K562 (cell line): Measurements from ENCODE around the gene SERF2. TPM values are rescaled to one million over a fixed set of nuclear protein-coding genes. Genes with fewer than 3 reads are reported as not detected.

Experiments used
- CBX5 ChIP-seq: IDR thresholded peaks from 2 replicates; pipeline ENCODE4 v1.6.1; 2014; ENCODE audit warnings: low read depth, borderline replicate concordance
- ETS2 ChIP-seq: IDR thresholded peaks from 2 replicates; pipeline ENCODE4 v1.6.1; 2016; ENCODE audit warnings: borderline replicate concordance, missing genetic modification characterization, mild to moderate bottlenecking, moderate library complexity, missing compliant biosample characterization; ENCODE audit not compliant: poor library complexity, severe bottlenecking
- SMARCC2 ChIP-seq: fragments of 450-650 bp; IDR thresholded peaks from 2 replicates; pipeline ENCODE4 v1.6.1; 2017; ENCODE audit warnings: antibody characterized with exemption, moderate library complexity, mild to moderate bottlenecking, low read depth
- TARDBP ChIP-seq: fragments of 450-650 bp; IDR thresholded peaks from 2 replicates; pipeline ENCODE4 v1.6.1; 2016
- TFAM ChIP-seq: fragments of 250-450 bp; sonication (Bioruptor Pico); conservative IDR thresholded peaks from 2 replicates; pipeline ENCODE4 v1.5.0; 2021; ENCODE audit warnings: mild to moderate bottlenecking, moderate library complexity
- ZBTB1 ChIP-seq: sonication (generic); formaldehyde crosslinking; IDR thresholded peaks from 2 replicates; pipeline ENCODE4 v1.8.1; 2023; ENCODE audit warnings: missing genetic modification reagents, low read depth, mild to moderate bottlenecking, borderline replicate concordance
- ZNF75A ChIP-seq: fragments of 450-650 bp; formaldehyde crosslinking; IDR thresholded peaks from 2 replicates; pipeline ENCODE4 v1.4.0; 2020; ENCODE audit warnings: mild to moderate bottlenecking
- polyA plus RNA-seq, 8 experiments: library from polyadenylated mRNA; depleted of rRNA in 4 of 8; stranded (reverse) in 5 of 8; unstranded in 3 of 8; fragments of >200 nt; fragmentation: Nextera tagmentation in 2 of 8; fragmentation: Illumina TruSeq in 1 of 8; extraction: Ambion mirVana in 2 of 8; extraction: Trizol in 1 of 8; gene quantifications; 2 replicates each; pipeline versions ENCODE4 v1.2.1 to v1.2.3, GENCODE V29; 2011 to 2014; ENCODE audit warnings: inconsistent platforms in 1 of 8, missing spikeins in 1 of 8
- total RNA-seq, 7 experiments: library from RNA; depleted of rRNA in 6 of 7; stranded (reverse); fragments of >200 nt in 6 of 7; fragmentation: Illumina TruSeq in 2 of 7; extraction: Trizol in 2 of 7; gene quantifications; 2 replicates each; pipeline versions ENCODE4 v1.2.1 to v1.2.3, GENCODE V29; 2011 to 2021; ENCODE audit warnings: low replicate concordance in 1 of 7
- TF ChIP-seq, protein P1 (sequence below): fragments of 450-650 bp; IDR thresholded peaks from 2 replicates; pipeline ENCODE4 v1.6.1; 2016; ENCODE audit warnings: mild to moderate bottlenecking
- TF ChIP-seq, protein P2 (sequence below), 2 experiments: fragments of 450-650 bp; formaldehyde crosslinking in 1 of 2; IDR thresholded peaks; 2 replicates each; pipeline versions ENCODE4 v1.4.0 to v1.6.1; 2014 to 2020; ENCODE audit warnings: mild to moderate bottlenecking in 2 of 2, borderline replicate concordance in 1 of 2, low read depth in 1 of 2

Gene SERF2
- total and polyA plus RNA-seq, 9 of the 15 experiments (the other 6 are each of a cell fraction or from before 2014, with no cell fraction given) = 497 to 3,360 (median 867) TPM

- TF ChIP-seq, protein P1, sequence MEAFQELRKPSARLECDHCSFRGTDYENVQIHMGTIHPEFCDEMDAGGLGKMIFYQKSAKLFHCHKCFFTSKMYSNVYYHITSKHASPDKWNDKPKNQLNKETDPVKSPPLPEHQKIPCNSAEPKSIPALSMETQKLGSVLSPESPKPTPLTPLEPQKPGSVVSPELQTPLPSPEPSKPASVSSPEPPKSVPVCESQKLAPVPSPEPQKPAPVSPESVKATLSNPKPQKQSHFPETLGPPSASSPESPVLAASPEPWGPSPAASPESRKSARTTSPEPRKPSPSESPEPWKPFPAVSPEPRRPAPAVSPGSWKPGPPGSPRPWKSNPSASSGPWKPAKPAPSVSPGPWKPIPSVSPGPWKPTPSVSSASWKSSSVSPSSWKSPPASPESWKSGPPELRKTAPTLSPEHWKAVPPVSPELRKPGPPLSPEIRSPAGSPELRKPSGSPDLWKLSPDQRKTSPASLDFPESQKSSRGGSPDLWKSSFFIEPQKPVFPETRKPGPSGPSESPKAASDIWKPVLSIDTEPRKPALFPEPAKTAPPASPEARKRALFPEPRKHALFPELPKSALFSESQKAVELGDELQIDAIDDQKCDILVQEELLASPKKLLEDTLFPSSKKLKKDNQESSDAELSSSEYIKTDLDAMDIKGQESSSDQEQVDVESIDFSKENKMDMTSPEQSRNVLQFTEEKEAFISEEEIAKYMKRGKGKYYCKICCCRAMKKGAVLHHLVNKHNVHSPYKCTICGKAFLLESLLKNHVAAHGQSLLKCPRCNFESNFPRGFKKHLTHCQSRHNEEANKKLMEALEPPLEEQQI = no peak
- no peak for TF ChIP-seq TFAM (CRISPR knock-in tag)
- no peak for TF ChIP-seq ETS2 (tag)
- no peak for TF ChIP-seq CBX5
- TF ChIP-seq, protein P2, sequence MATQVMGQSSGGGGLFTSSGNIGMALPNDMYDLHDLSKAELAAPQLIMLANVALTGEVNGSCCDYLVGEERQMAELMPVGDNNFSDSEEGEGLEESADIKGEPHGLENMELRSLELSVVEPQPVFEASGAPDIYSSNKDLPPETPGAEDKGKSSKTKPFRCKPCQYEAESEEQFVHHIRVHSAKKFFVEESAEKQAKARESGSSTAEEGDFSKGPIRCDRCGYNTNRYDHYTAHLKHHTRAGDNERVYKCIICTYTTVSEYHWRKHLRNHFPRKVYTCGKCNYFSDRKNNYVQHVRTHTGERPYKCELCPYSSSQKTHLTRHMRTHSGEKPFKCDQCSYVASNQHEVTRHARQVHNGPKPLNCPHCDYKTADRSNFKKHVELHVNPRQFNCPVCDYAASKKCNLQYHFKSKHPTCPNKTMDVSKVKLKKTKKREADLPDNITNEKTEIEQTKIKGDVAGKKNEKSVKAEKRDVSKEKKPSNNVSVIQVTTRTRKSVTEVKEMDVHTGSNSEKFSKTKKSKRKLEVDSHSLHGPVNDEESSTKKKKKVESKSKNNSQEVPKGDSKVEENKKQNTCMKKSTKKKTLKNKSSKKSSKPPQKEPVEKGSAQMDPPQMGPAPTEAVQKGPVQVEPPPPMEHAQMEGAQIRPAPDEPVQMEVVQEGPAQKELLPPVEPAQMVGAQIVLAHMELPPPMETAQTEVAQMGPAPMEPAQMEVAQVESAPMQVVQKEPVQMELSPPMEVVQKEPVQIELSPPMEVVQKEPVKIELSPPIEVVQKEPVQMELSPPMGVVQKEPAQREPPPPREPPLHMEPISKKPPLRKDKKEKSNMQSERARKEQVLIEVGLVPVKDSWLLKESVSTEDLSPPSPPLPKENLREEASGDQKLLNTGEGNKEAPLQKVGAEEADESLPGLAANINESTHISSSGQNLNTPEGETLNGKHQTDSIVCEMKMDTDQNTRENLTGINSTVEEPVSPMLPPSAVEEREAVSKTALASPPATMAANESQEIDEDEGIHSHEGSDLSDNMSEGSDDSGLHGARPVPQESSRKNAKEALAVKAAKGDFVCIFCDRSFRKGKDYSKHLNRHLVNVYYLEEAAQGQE (IDR thresholded peaks at IDR 0.05; ENCODE audit: borderline replicate concordance) = no peak
- TF ChIP-seq, protein P2 (CRISPR knock-in tag; IDR thresholded peaks at IDR 0.05; ENCODE audit: low read depth) = peak; percentile 62; the same call in 1 of the 2 replicates
- TF ChIP-seq TARDBP = no peak
- TF ChIP-seq ZNF75A (CRISPR knock-in tag) = no peak
- no peak for TF ChIP-seq SMARCC2
- TF ChIP-seq ZBTB1 (CRISPR knock-in tag) = no peak
Measured at GRCh38 chr15:43800286-43801141, 8.4 kb downstream of the SERF2 start, which contains the start of gene HYPK (continued).
